ENCODE data around the gene TSPAN18.

TSPAN18 gene

GRCh38 chr11:44899959-44900358 lies 173.2 kb downstream of the TSPAN18 start:
- DNase-seq: no peak

- DNase-seq: no peak
Measured at GRCh38 chr11:44901120-44901633, 174.4 kb downstream of the TSPAN18 start.

- no peak for DNase-seq
Measured at GRCh38 chr11:44901786-44902185, 175.0 kb downstream of the TSPAN18 start.

GRCh38 chr11:44903035-44903434 lies 176.3 kb downstream of the TSPAN18 start:
- no peak for DNase-seq

GRCh38 chr11:44903518-44903917 lies 176.8 kb downstream of the TSPAN18 start:
- no peak for DNase-seq

- DNase-seq: no peak
Measured at GRCh38 chr11:44904261-44905020, 177.7 kb downstream of the TSPAN18 start.

- DNase-seq: no peak
Measured at GRCh38 chr11:44905131-44905866, 178.5 kb downstream of the TSPAN18 start.

- no peak for DNase-seq
Measured at GRCh38 chr11:44906649-44907048, 179.9 kb downstream of the TSPAN18 start.

GRCh38 chr11:44909557-44909956 lies 182.8 kb downstream of the TSPAN18 start:
- DNase-seq: no peak

- no peak for DNase-seq
Measured at GRCh38 chr11:44910591-44910990, 183.8 kb downstream of the TSPAN18 start.

- DNase-seq: peak; percentile 72 to 90 (median 90)
Measured at GRCh38 chr11:44911029-44911814, 184.5 kb downstream of the TSPAN18 start.

GRCh38 chr11:44912270-44912987 lies 185.7 kb downstream of the TSPAN18 start:
- DNase-seq: no peak

GRCh38 chr11:44913502-44913901 lies 186.7 kb downstream of the TSPAN18 start:
- no peak for DNase-seq

GRCh38 chr11:44914105-44914504 lies 187.3 kb downstream of the TSPAN18 start:
- DNase-seq: no peak

GRCh38 chr11:44915004-44915403 lies 188.2 kb downstream of the TSPAN18 start:
- DNase-seq: no peak

- DNase-seq: no peak
Measured at GRCh38 chr11:44915621-44916020, 188.9 kb downstream of the TSPAN18 start.

GRCh38 chr11:44916331-44916730 lies 189.6 kb downstream of the TSPAN18 start:
- no peak for DNase-seq

- no peak for DNase-seq
Measured at GRCh38 chr11:44916801-44917385, 190.1 kb downstream of the TSPAN18 start.

- DNase-seq: no peak
Measured at GRCh38 chr11:44917741-44918140, 191.0 kb downstream of the TSPAN18 start.

GRCh38 chr11:44920451-44920850 lies 193.7 kb downstream of the TSPAN18 start:
- DNase-seq: no peak

GRCh38 chr11:44923115-44923514 lies 196.4 kb downstream of the TSPAN18 start:
- DNase-seq: no peak

GRCh38 chr11:44923806-44924205 lies 197.0 kb downstream of the TSPAN18 start:
- no peak for DNase-seq
